ENCODE measurements around the gene RIPK1. TPM values are rescaled to one million over a fixed set of nuclear protein-coding genes. Genes with fewer than 3 reads are reported as not detected.
"Not testable (repeated sequence)": the region's sequence is repeated elsewhere in the genome, so short reads cannot be mapped to it uniquely, and the experiment has no call there.

The RIPK1 gene
- total RNA-seq, 1 donor from 2014 or later: 17.1 TPM

- Mint-ChIP-seq H3K36me3 (ENCODE audit: low read depth) (peaks cover 36% of the 10 kb centered on the region), H3K4me3 (no peak overlapping the region), H3K4me1 (ENCODE audit: low read depth) (peaks cover 39% of the 10 kb centered on the region)
These were observed 8.0 kb downstream of the RIPK1 start for GRCh38 chr6:3076320-3076719.

DNA sequence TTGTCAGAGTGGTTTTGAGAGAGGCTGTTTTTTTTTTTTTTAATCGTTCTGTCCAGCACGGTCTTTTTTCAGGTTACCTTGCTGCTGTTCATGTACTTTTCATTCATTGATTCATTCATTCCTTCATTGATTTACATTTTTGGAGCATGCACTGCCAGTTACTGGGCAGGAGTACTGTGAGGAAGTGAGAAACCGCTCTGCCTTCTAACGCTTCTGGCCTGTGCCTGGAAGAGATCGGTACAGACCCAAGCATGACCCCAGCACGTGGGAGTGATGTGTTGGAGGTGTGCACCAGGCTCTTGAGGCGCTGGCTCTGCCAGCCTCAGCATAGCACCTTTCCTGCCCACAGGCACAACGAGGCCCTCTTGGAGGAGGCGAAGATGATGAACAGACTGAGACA lies 9.1 kb downstream of the RIPK1 start:
- intact Hi-C loops (cut with micrococcal nuclease): no loop called here
- Mint-ChIP-seq H3K9me3 (no peaks in the 10 kb centered on the region), H3K4me3 (no peak overlapping the region), H3K27ac (no peak overlapping the region), H3K4me1 (ENCODE audit: low read depth) (peaks cover 33% of the 10 kb centered on the region), H3K27me3 (ENCODE audit: insufficient read depth) (no peaks in the 10 kb centered on the region), H3K36me3 (ENCODE audit: low read depth) (peaks cover 41% of the 10 kb centered on the region)
- DNase-seq (ENCODE audit: low spot score): no peak

More at GRCh38 chr6:3076320-3076719, 8.0 kb downstream of the RIPK1 start:
- DNase-seq (ENCODE audit: low spot score): no peak
- Mint-ChIP-seq H3K9me3 (no peaks in the 10 kb centered on the region), H3K27me3 (ENCODE audit: insufficient read depth) (no peaks in the 10 kb centered on the region), H3K27ac (no peak overlapping the region)
- intact Hi-C loops (cut with micrococcal nuclease): no loop called here

DNA sequence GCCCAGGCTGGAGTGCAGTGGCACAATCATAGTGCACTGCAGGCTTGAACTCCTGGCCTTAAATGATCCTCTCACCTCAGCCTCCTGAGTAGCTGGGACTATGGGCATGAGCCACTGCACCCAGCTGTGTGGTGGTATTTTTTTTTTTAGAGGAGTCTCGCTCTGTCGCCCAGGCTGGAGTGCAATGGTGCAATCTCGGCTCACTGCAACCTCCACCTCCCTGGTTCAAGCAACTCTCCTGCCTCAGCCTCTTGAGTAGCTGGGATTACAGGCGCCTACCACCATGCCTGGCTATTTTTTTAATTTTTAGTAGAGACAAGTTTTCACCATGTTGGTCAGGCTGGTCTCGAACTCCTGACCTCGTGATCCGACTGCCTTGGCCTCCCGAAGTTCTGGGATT lies 10.7 kb downstream of the RIPK1 start:
- intact Hi-C loops (cut with micrococcal nuclease); DNase-seq (ENCODE audit: low spot score); H3K27me3 Mint-ChIP-seq (ENCODE audit: insufficient read depth); H3K4me3 Mint-ChIP-seq; H3K9me3 Mint-ChIP-seq; H3K27ac Mint-ChIP-seq: not testable (repeated sequence)
- Mint-ChIP-seq H3K4me1 (ENCODE audit: low read depth) (peaks cover 26% of the 10 kb centered on the region), H3K36me3 (ENCODE audit: low read depth) (peaks cover 50% of the 10 kb centered on the region)

- Mint-ChIP-seq H3K4me1 (ENCODE audit: low read depth) (peaks cover 21% of the 10 kb centered on the region), H3K27ac (no peak overlapping the region), H3K36me3 (ENCODE audit: low read depth) (peaks cover 55% of the 10 kb centered on the region), H3K27me3 (ENCODE audit: insufficient read depth) (no peaks in the 10 kb centered on the region), H3K4me3 (no peak overlapping the region), H3K9me3 (no peaks in the 10 kb centered on the region)
- DNase-seq (ENCODE audit: low spot score): no peak
- intact Hi-C loops (cut with micrococcal nuclease): no loop called here
These were observed 11.4 kb downstream of the RIPK1 start for GRCh38 chr6:3079682-3080081.

- Mint-ChIP-seq H3K27me3 (ENCODE audit: insufficient read depth) (no peaks in the 10 kb centered on the region), H3K4me3 (no peak overlapping the region), H3K36me3 (ENCODE audit: low read depth) (peaks cover 72% of the 10 kb centered on the region), H3K9me3 (no peaks in the 10 kb centered on the region), H3K4me1 (ENCODE audit: low read depth) (peaks cover 1% of the 10 kb centered on the region), H3K27ac (no peak overlapping the region)
- intact Hi-C loops (cut with micrococcal nuclease): no loop called here
- no peak for DNase-seq (ENCODE audit: low spot score)
These were observed 13.7 kb downstream of the RIPK1 start for GRCh38 chr6:3081960-3082359.

GRCh38 chr6:3085074-3085473 lies 16.8 kb downstream of the RIPK1 start:
- no peaks in the 10 kb centered on the region for H3K9me3 Mint-ChIP-seq
- H3K27me3 Mint-ChIP-seq (ENCODE audit: insufficient read depth): no peaks in the 10 kb centered on the region
- intact Hi-C loops (cut with micrococcal nuclease): no loop called here
- H3K27ac Mint-ChIP-seq: no peak overlapping the region
- H3K4me1 Mint-ChIP-seq (ENCODE audit: low read depth): peaks cover 14% of the 10 kb centered on the region
- no peak overlapping the region for H3K4me3 Mint-ChIP-seq
- H3K36me3 Mint-ChIP-seq (ENCODE audit: low read depth): peaks cover 75% of the 10 kb centered on the region
- DNase-seq (ENCODE audit: low spot score): no peak

DNA sequence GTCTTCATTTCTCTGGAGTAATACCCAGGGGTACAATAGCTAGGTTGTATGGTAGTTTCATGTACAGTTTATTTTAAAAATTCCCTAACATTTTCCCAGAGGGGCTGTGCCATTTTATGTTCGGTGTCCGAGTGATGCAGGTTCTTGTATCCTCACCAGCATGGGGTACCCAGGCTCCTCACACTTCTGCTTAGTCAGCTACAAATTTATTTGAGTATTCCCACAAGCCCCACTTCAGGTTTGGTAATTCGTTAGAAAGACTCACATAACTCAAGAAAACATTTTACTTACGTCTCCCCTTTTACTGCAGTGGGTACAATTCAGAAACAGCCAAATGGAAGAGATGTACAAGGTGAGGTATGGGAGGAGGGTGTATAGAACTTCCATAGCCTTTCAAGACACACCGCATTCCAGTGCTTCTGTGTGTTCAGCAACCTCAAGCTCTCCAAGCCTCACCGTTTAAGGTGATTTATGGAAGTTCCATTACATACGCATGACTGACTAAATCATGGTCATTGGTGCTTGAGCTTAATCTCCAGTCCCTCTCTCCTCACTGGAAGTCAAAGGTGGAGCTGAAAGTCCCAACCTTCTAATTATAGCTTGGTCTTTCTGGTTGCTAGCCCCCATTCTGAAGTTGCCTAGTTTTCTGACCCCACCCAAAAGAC lies 18.1 kb downstream of the RIPK1 start:
- Mint-ChIP-seq H3K36me3 (ENCODE audit: low read depth) (peaks cover 72% of the 10 kb centered on the region), H3K27me3 (ENCODE audit: insufficient read depth) (no peaks in the 10 kb centered on the region), H3K27ac (peak overlapping the region; percentile 4), H3K9me3 (no peaks in the 10 kb centered on the region), H3K4me1 (ENCODE audit: low read depth) (peaks cover 14% of the 10 kb centered on the region), H3K4me3 (no peak overlapping the region)
- intact Hi-C loops (cut with micrococcal nuclease): no loop called here
- no peak for DNase-seq (ENCODE audit: low spot score)

- Mint-ChIP-seq H3K9me3 (no peaks in the 10 kb centered on the region), H3K4me1 (ENCODE audit: low read depth) (peaks cover 14% of the 10 kb centered on the region), H3K36me3 (ENCODE audit: low read depth) (peaks cover 59% of the 10 kb centered on the region), H3K27ac (no peak overlapping the region), H3K27me3 (ENCODE audit: insufficient read depth) (no peaks in the 10 kb centered on the region), H3K4me3 (no peak overlapping the region)
- DNase-seq (ENCODE audit: low spot score): no peak
- intact Hi-C loops (cut with micrococcal nuclease): no loop called here
These were observed 20.2 kb downstream of the RIPK1 start for GRCh38 chr6:3088446-3088845.

DNA sequence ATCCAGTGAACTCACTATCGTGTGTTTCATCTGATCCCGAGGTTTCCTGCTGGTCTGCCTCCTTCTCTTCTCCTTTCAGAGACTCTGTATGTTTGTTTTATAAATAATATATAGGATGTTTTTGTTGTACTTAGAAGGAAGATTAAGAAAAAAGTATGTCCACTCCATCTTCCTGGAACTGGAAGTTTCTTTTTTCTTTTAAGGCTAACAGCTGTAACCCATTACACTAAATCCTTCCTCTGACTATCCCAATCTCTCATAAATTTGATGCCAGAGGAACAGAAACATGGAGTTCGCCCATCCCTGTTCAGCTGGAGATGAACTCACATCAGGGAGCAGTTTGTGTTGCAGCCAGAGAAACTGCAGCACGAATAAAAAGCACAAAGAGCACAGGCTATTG lies 20.7 kb downstream of the RIPK1 start:
- intact Hi-C loops (cut with micrococcal nuclease): no loop called here
- Mint-ChIP-seq H3K36me3 (ENCODE audit: low read depth) (peaks cover 54% of the 10 kb centered on the region), H3K9me3 (no peaks in the 10 kb centered on the region), H3K4me3 (no peak overlapping the region), H3K4me1 (ENCODE audit: low read depth) (peaks cover 14% of the 10 kb centered on the region), H3K27me3 (ENCODE audit: insufficient read depth) (no peaks in the 10 kb centered on the region), H3K27ac (no peak overlapping the region)
- no peak for DNase-seq (ENCODE audit: low spot score)

DNA sequence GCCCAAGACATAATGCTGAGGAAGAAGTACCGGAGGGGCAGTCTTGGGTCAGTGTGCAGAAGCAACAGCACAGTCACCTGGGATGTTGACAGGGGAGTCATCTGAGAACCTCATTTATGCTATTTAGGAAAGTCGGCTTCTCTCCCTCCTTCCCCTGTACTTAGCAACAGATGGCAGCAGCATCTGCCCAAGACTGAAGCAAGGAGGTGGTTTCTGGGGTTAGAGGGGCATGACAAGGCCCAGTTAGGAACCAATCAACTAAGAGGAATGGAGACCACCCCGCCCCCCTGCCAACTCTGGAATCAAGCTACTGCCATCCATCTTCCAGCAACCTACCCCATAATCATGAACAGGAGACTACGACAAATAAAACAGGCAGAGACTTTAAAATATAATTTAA lies 21.7 kb downstream of the RIPK1 start:
- H3K36me3 Mint-ChIP-seq (ENCODE audit: low read depth): peaks cover 47% of the 10 kb centered on the region
- H3K4me3 Mint-ChIP-seq: no peak overlapping the region
- intact Hi-C loops (cut with micrococcal nuclease): no loop called here
- H3K27ac Mint-ChIP-seq: no peak overlapping the region
- DNase-seq (ENCODE audit: low spot score): no peak
- H3K4me1 Mint-ChIP-seq (ENCODE audit: low read depth): peaks cover 14% of the 10 kb centered on the region
- H3K27me3 Mint-ChIP-seq (ENCODE audit: insufficient read depth): no peaks in the 10 kb centered on the region
- H3K9me3 Mint-ChIP-seq: no peaks in the 10 kb centered on the region

DNA sequence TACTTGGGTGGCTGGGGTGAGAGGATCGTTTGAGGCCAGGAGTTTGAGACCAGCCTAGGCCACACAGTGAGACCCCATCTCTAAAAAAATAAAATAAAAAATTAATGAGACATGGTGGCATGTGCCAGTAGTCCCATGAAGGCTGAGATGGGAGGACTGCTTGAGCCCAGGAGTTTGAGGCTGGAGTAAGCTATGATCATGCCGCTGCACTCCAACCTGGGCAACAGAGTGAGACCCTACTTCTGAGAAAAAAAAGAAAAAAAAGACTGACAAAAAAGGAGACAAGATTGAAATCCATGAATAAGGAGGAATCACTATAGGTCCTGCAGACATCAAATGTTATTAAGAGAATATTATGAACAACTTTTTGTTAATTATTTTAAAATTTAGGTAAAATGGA lies 26.5 kb downstream of the RIPK1 start:
- H3K36me3 Mint-ChIP-seq (ENCODE audit: low read depth): peaks cover 26% of the 10 kb centered on the region
- H3K9me3 Mint-ChIP-seq: no peaks in the 10 kb centered on the region
- intact Hi-C loops (cut with micrococcal nuclease): no loop called here
- H3K27me3 Mint-ChIP-seq (ENCODE audit: insufficient read depth): no peaks in the 10 kb centered on the region
- no peak overlapping the region for H3K4me3 Mint-ChIP-seq
- H3K27ac Mint-ChIP-seq: no peak overlapping the region
- DNase-seq (ENCODE audit: low spot score): no peak
- H3K4me1 Mint-ChIP-seq (ENCODE audit: low read depth): no peaks in the 10 kb centered on the region

DNA sequence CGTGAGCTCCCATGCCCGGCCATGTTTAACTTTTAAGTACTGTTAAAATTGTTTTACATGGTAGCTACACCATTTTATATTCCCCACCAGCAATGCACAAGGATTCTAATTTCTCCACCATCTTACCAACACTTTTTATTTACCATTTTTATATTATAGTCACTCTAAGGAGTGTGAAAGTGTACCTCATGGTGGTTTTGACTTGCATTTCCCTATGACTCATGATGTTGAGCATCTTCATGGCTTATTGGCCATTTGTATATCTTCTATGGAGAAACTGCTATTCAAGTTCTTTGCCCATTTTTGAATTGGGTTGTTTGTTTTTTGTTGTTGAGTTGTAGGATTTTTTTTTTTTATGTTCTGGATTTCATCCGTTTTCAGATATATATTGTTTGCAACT lies 34.6 kb downstream of the RIPK1 start:
- Mint-ChIP-seq H3K4me1 (ENCODE audit: low read depth) (no peaks in the 10 kb centered on the region), H3K36me3 (ENCODE audit: low read depth) (peaks cover 53% of the 10 kb centered on the region), H3K27ac (no peak overlapping the region), H3K27me3 (ENCODE audit: insufficient read depth) (no peaks in the 10 kb centered on the region), H3K4me3 (no peak overlapping the region), H3K9me3 (no peaks in the 10 kb centered on the region)
- intact Hi-C loops (cut with micrococcal nuclease): no loop called here
- DNase-seq (ENCODE audit: low spot score): no peak

DNA sequence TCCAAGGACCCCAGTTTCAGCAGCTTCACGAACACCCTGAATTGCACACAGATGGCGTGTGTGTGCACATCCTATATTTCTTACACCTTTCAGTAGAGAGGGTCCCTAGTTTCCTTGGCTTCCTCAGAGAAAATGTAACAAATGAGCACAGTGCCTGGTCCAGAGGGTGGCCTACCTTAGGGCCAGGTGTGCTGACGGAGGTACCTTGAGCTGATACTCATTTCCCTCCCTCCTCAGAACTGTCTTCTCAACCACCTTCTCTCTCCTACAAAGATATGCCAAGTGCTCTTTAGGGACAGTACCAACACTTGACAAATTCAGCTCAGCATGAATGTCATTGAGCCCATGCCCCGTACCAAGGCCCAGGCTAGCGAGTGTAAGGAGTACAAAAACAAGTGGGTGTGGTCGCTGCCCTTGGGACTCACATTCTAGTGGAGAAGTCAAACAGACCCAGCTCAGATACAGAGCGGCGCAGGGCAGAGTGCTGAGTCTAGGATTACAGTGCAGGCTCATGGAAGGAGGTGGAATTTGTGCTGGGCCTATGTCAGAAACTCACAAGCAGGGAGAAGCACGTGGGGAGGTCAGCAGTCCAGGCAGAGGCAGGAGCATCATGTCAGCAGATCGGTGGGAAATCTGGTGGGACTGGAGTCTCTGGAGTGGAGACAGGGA lies 40.6 kb downstream of the RIPK1 start:
- no peaks in the 10 kb centered on the region for H3K9me3 Mint-ChIP-seq
- no peak overlapping the region for H3K4me3 Mint-ChIP-seq
- DNase-seq (ENCODE audit: low spot score): no peak
- no peaks in the 10 kb centered on the region for H3K4me1 Mint-ChIP-seq (ENCODE audit: low read depth)
- H3K36me3 Mint-ChIP-seq (ENCODE audit: low read depth): peaks cover 54% of the 10 kb centered on the region
- H3K27ac Mint-ChIP-seq: peak overlapping the region; percentile 1
- intact Hi-C loops (cut with micrococcal nuclease): no loop called here
- no peaks in the 10 kb centered on the region for H3K27me3 Mint-ChIP-seq (ENCODE audit: insufficient read depth)
